OCI-LY3 (cell line): ENCODE measurements around the gene SMARCA4.

Experiments
- H2AFZ ChIP-seq: fragments of 200-600, 300-600 bp; shearing (Covaris generic); 2 replicates; pipeline ENCODE4 v1.6.0; 2014; ENCODE audit warnings: antibody characterized with exemption, low read depth, low read length
- H3K27ac ChIP-seq: fragments of 200-600, 300-600 bp; sonication (generic); 2 replicates; pipeline ENCODE4 v1.5.1; 2014; ENCODE audit warnings: mild to moderate bottlenecking, low read length, moderate library complexity, mixed read lengths
- H3K27me3 ChIP-seq: fragments of 200-600, 300-600 bp; sonication (generic); 2 replicates; pipeline ENCODE4 v1.6.1; 2014; ENCODE audit warnings: low read depth, low read length, mixed read lengths
- H3K36me3 ChIP-seq: fragments of 200-600, 300-600 bp; sonication (generic); replicated peaks from 2 replicates; pipeline ENCODE3; 2014; ENCODE audit warnings: low read depth, low read length, mixed read lengths
- H3K4me1 ChIP-seq: fragments of 300-600, 200-600 bp; sonication (generic); 2 replicates; pipeline ENCODE4 v1.6.1; 2014; ENCODE audit warnings: low read length, mixed read lengths
- H3K4me2 ChIP-seq: fragments of 200-600, 300-600 bp; sonication (generic); 2 replicates; pipeline ENCODE4 v1.6.1; 2014; ENCODE audit warnings: low read length, mixed read lengths
- H3K4me3 ChIP-seq: fragments of 300-600, 200-600 bp; sonication (generic); 2 replicates; pipeline ENCODE4 v1.5.1; 2014; ENCODE audit warnings: antibody characterized with exemption, mild to moderate bottlenecking, low read length, moderate library complexity
- H3K79me2 ChIP-seq: fragments of 300-600, 200-600 bp; shearing (Covaris generic); 2 replicates; pipeline ENCODE4 v1.6.1; 2014; ENCODE audit warnings: mild to moderate bottlenecking, low read length, mixed read lengths
- H3K9ac ChIP-seq: fragments of 300-600, 200-600 bp; shearing (Covaris generic); 2 replicates; pipeline ENCODE4 v1.6.0; 2014; ENCODE audit warnings: mild to moderate bottlenecking, low read length, moderate library complexity
- H3K9me3 ChIP-seq: fragments of 200-600, 300-600 bp; shearing (Covaris generic); 2 replicates; pipeline ENCODE4 v1.6.1; 2014; ENCODE audit warnings: low read length, mixed read lengths; ENCODE audit not compliant: insufficient read depth
- H4K20me1 ChIP-seq: fragments of 200-600, 300-600 bp; sonication (generic); 2 replicates; pipeline ENCODE4 v1.6.1; 2016; ENCODE audit warnings: low read length, mixed read lengths; ENCODE audit not compliant: insufficient read depth
- CTCF ChIP-seq: fragments of 200-600, 300-600 bp; sonication (generic); IDR thresholded peaks from 2 replicates; pipeline ENCODE4 v1.5.1; 2014; ENCODE audit warnings: antibody characterized with exemption, low read length, low read depth
- EZH2phosphoT487 ChIP-seq: fragments of 200-600 bp; shearing (Covaris generic); IDR thresholded peaks from 2 replicates; pipeline ENCODE4 v1.6.1; 2018; ENCODE audit warnings: antibody characterized with exemption, mixed run types, low read depth

SMARCA4 gene

GRCh38 chr19:10913716-10914340 is 47.0 kb upstream of the SMARCA4 start:
- Histone ChIP-seq H3K9me3 (no peaks in the 10 kb centered on the region), H3K9ac (no peak overlapping the region), H3K27me3 (no peaks in the 10 kb centered on the region), H3K4me1 (no peaks in the 10 kb centered on the region), H3K79me2 (no peaks in the 10 kb centered on the region), H2AFZ (no peak overlapping the region), H4K20me1 (no peaks in the 10 kb centered on the region), H3K4me2 (no peak overlapping the region), H3K27ac (no peak overlapping the region), H3K36me3 (peaks cover 46% of the 10 kb centered on the region), H3K4me3 (no peak overlapping the region)
- TF ChIP-seq EZH2phosphoT487 (no peak), CTCF (no peak)

DNA sequence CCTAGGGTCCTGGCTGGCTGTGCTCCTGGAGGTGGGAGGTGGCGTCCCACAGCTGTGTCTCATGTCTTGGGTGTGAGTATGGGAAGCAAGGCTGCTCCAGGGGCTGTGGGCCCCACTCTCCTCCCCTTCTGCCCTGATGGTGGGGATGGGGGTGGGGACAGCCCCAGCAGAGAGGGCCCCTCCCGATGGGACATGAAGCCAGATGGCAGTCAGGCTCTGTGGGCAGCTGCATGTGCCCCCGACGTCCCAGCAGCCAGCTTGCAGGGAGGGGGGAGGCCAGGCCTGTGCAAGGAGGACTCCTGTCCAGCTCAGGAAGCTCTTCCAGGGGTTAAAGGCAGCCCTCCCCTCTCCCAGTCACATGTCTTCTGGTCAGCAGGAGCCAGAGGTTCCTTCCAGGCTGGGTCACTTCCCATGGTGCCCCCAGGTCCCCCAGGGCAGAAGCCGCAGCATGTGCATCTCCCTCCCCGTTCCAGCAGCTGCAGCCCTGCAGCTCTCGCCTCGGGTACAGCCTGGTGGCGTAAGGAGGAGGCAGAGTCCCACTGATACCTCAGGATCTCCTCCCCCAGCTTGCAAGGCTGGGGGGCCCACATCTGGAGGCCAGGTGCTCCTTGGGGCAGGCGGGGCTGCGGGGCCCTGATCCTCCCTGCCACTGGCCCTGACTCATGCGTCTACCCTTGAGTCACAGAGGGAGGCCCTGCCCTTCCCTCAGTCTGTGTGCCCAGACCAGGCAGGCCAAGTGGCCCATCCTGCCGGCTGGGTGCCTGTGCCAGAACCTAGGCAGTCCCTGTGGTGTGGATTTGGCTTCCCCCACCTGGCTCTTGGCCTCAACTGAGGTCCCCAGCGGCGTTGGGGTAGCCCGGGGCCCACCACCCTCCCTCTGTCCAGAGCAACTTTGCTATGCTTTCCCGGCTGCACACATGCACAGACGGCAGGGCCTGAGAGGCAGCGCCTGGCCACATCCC is 45.4 kb upstream of the SMARCA4 start:
- H3K36me3 ChIP-seq, result peaks cover 51% of the 10 kb centered on the region
- H3K4me2 ChIP-seq, result no peak overlapping the region
- H3K4me1 ChIP-seq, result no peaks in the 10 kb centered on the region
- no peaks in the 10 kb centered on the region for H3K79me2 ChIP-seq
- no peak overlapping the region for H3K27ac ChIP-seq
- H3K9ac ChIP-seq, result no peak overlapping the region
- H4K20me1 ChIP-seq, result no peaks in the 10 kb centered on the region
- no peak for TF ChIP-seq EZH2phosphoT487
- no peak for TF ChIP-seq CTCF
- H3K27me3 ChIP-seq, result no peaks in the 10 kb centered on the region
- H3K9me3 ChIP-seq, result no peaks in the 10 kb centered on the region
- H2AFZ ChIP-seq, result no peak overlapping the region
- H3K4me3 ChIP-seq, result no peak overlapping the region

- H3K27me3 ChIP-seq, result no peaks in the 10 kb centered on the region
- no peak for TF ChIP-seq CTCF
- TF ChIP-seq EZH2phosphoT487, result no peak
- H3K9me3 ChIP-seq, result no peaks in the 10 kb centered on the region
- H3K27ac ChIP-seq, result no peak overlapping the region
- H3K4me2 ChIP-seq, result no peak overlapping the region
- H4K20me1 ChIP-seq, result no peaks in the 10 kb centered on the region
- no peak overlapping the region for H2AFZ ChIP-seq
- peaks cover 58% of the 10 kb centered on the region for H3K36me3 ChIP-seq
- H3K9ac ChIP-seq, result no peak overlapping the region
- no peaks in the 10 kb centered on the region for H3K4me1 ChIP-seq
- no peak overlapping the region for H3K4me3 ChIP-seq
- no peaks in the 10 kb centered on the region for H3K79me2 ChIP-seq
Observed at GRCh38 chr19:10916602-10917001, 44.2 kb upstream of the SMARCA4 start.

GRCh38 chr19:10918359-10918758 is 42.5 kb upstream of the SMARCA4 start:
- H3K36me3 ChIP-seq, result peaks cover 55% of the 10 kb centered on the region

More at GRCh38 chr19:10918359-10918758, 42.5 kb upstream of the SMARCA4 start:
- Histone ChIP-seq H3K27ac (no peak overlapping the region), H2AFZ (no peak overlapping the region), H3K4me2 (no peak overlapping the region), H3K79me2 (no peaks in the 10 kb centered on the region), H3K4me1 (no peaks in the 10 kb centered on the region), H3K4me3 (no peak overlapping the region), H4K20me1 (no peaks in the 10 kb centered on the region), H3K27me3 (no peaks in the 10 kb centered on the region), H3K9ac (no peak overlapping the region), H3K9me3 (no peaks in the 10 kb centered on the region)
- TF ChIP-seq EZH2phosphoT487, result no peak
- TF ChIP-seq CTCF, result no peak
